GM12878 (cell line): ENCODE measurements around the gene GRIK1. TPM values are rescaled to one million over a fixed set of nuclear protein-coding genes. Genes with fewer than 3 reads are reported as not detected.

ENCODE experiments used
- ATAC-seq: fragments of 200-7000 bp; cut with Tn5 transposase; 3 replicates; pipeline ENCODE4 v1.9.1; 2020; ENCODE audit warnings: mild to moderate bottlenecking, moderate library complexity
- BruUV-seq: library from RNA; stranded (reverse); fragments of 400-500 nt; replicated peaks from 2 replicates; lab custom pipeline; 2021; lab: Mats Ljungman, UMichigan
- CTCF ChIA-PET: fragments of 300-600 bp; sonication (Branson Sonifier 250); formaldehyde crosslinking; extraction: SDS; loops from one replicate; lab custom pipeline; 2021; ENCODE audit warnings: inconsistent platforms; lab: Yijun Ruan, JAX
- POLR2A ChIA-PET: fragments of 350-600 bp; formaldehyde crosslinking; extraction: SDS; loops from one replicate; lab custom pipeline; 2021; ENCODE audit warnings: inconsistent platforms; lab: Charles Lee
- RAD21 ChIA-PET: fragments of 300-600 bp; sonication (Branson Sonifier 250); formaldehyde crosslinking; loops from one replicate; lab custom pipeline; 2023; ENCODE audit warnings: antibody characterized with exemption; ENCODE audit not compliant: unreplicated experiment; lab: Charles Lee
- SMC1A ChIA-PET: fragments of 300-600 bp; sonication (Branson Sonifier 250); formaldehyde crosslinking; loops from one replicate; lab custom pipeline; 2023; ENCODE audit not compliant: unreplicated experiment, uncharacterized antibody; lab: Charles Lee
- DNase-seq: peaks from one replicate; pipeline ENCODE4 v3.0.0-alpha.2; 2011; ENCODE audit warnings: low read depth, low spot score
- FAIRE-seq: peaks from 3 replicates; lab custom pipeline; 2011; peaks lifted over from hg19 to GRCh38; lab: Jason Lieb, UNC
- H2AFZ ChIP-seq: 2 replicates; pipeline ENCODE4 v1.6.0; 2011; ENCODE audit warnings: low read depth, low read length, control low read depth; ENCODE audit not compliant: control insufficient read depth
- H3K27ac ChIP-seq: 2 replicates; pipeline ENCODE4 v1.5.1; 2011; ENCODE audit warnings: control low read depth; ENCODE audit not compliant: control insufficient read depth, insufficient read depth
- H3K27me3 ChIP-seq, 2 experiments: replicated peaks in 1 of 2; 2 replicates each; pipeline versions ENCODE4 v1.6.0 to v1.6.1; 2011; ENCODE audit warnings: low read length in 1 of 2; ENCODE audit not compliant: control insufficient read depth in 2 of 2, insufficient read depth in 2 of 2
- H3K36me3 ChIP-seq, 2 experiments: 2 replicates each; pipeline ENCODE4 v1.5.1; 2011; ENCODE audit warnings: low read length in 1 of 2; ENCODE audit not compliant: control insufficient read depth in 2 of 2, insufficient read depth in 2 of 2
- H3K4me1 ChIP-seq: 2 replicates; pipeline ENCODE4 v1.6.1; 2011; ENCODE audit warnings: mild to moderate bottlenecking, low read length, moderate library complexity, mixed read lengths; ENCODE audit not compliant: control insufficient read depth, insufficient read depth
- H3K4me2 ChIP-seq: 2 replicates; pipeline ENCODE4 v1.6.0; 2011; ENCODE audit warnings: control low read depth; ENCODE audit not compliant: control insufficient read depth, insufficient read depth
- H3K4me3 ChIP-seq: fragments of 200-600 bp; sonication (generic); 2 replicates; pipeline ENCODE4 v1.5.1; 2016
- H3K79me2 ChIP-seq: 2 replicates; pipeline ENCODE4 v1.6.0; 2011; ENCODE audit warnings: low read length; ENCODE audit not compliant: control insufficient read depth, insufficient read depth
- H3K9ac ChIP-seq: 2 replicates; pipeline ENCODE4 v1.8.0; 2011; ENCODE audit warnings: low read length, control low read depth, mixed read lengths; ENCODE audit not compliant: control insufficient read depth, insufficient read depth
- H3K9me3 ChIP-seq: replicated peaks from 3 replicates; pipeline ENCODE4 v1.5.1; 2011; ENCODE audit warnings: mild to moderate bottlenecking, low read length; ENCODE audit not compliant: control insufficient read depth, insufficient read depth
- H4K20me1 ChIP-seq: 2 replicates; pipeline ENCODE4 v1.6.0; 2011; ENCODE audit not compliant: control insufficient read depth, insufficient read depth
- ATF7 ChIP-seq: fragments of 450-650 bp; IDR thresholded peaks from 2 replicates; pipeline ENCODE4 v1.6.1; 2016; ENCODE audit warnings: low read depth, mild to moderate bottlenecking
- BCLAF1 ChIP-seq: fragments of 450-650 bp; IDR thresholded peaks from 2 replicates; pipeline ENCODE4 v1.6.1; 2017; ENCODE audit warnings: antibody characterized with exemption, mild to moderate bottlenecking, moderate library complexity
- CREB1 ChIP-seq: IDR thresholded peaks from 2 replicates; pipeline ENCODE4 v1.6.1; 2012; ENCODE audit warnings: low read depth, mild to moderate bottlenecking, inconsistent platforms
- E2F8 ChIP-seq: fragments of 450-650 bp; IDR thresholded peaks from 2 replicates; pipeline ENCODE4 v1.6.1; 2018; ENCODE audit warnings: mild to moderate bottlenecking, low read depth, moderate library complexity; ENCODE audit not compliant: partially characterized antibody
- EED ChIP-seq: sonication (generic); IDR thresholded peaks from 2 replicates; pipeline ENCODE4 v1.6.1; 2016; ENCODE audit warnings: antibody characterized with exemption, low read depth
- ESRRA ChIP-seq: IDR thresholded peaks from 2 replicates; pipeline ENCODE4 v1.6.1; 2012; ENCODE audit warnings: mild to moderate bottlenecking, low read length, improper control_type of control experiment
- GABPA ChIP-seq: IDR thresholded peaks from 2 replicates; pipeline ENCODE4 v1.6.1; 2014; ENCODE audit warnings: antibody characterized with exemption, low read depth, mild to moderate bottlenecking, inconsistent platforms
- GATAD2B ChIP-seq: fragments of 450-650 bp; conservative IDR thresholded peaks from 2 replicates; pipeline ENCODE4 v1.6.1; 2017; ENCODE audit warnings: low read depth, mild to moderate bottlenecking, moderate library complexity
- IKZF2 ChIP-seq, 2 experiments: fragments of 450-650 bp; IDR thresholded peaks; 2 replicates each; pipeline ENCODE4 v1.6.1; 2017; ENCODE audit warnings: mild to moderate bottlenecking in 2 of 2, moderate library complexity in 2 of 2
- JUNB ChIP-seq: IDR thresholded peaks from 2 replicates; pipeline ENCODE4 v1.6.1; 2016; ENCODE audit warnings: antibody characterized with exemption, mild to moderate bottlenecking
- MEF2A ChIP-seq: IDR thresholded peaks from 2 replicates; pipeline ENCODE4 v1.6.1; 2011; ENCODE audit warnings: low read depth, mild to moderate bottlenecking, low read length, moderate library complexity; ENCODE audit not compliant: insufficient read depth
- PAX8 ChIP-seq: fragments of 450-650 bp; IDR thresholded peaks from 2 replicates; pipeline ENCODE4 v1.6.1; 2017; ENCODE audit warnings: mild to moderate bottlenecking, moderate library complexity
- RAD21 ChIP-seq: IDR thresholded peaks from 2 replicates; pipeline ENCODE4 v1.6.1; 2011; ENCODE audit warnings: mild to moderate bottlenecking, low read depth, low read length, moderate library complexity; ENCODE audit not compliant: insufficient read depth
- SREBF2 ChIP-seq: IDR thresholded peaks from 2 replicates; pipeline ENCODE4 v1.6.1; 2012; ENCODE audit warnings: mild to moderate bottlenecking, low read length
- USF2 ChIP-seq: IDR thresholded peaks from 2 replicates; pipeline ENCODE4 v1.6.1; 2011; ENCODE audit warnings: low read depth, low read length, improper control_type of control experiment, borderline replicate concordance
- ZBTB4 ChIP-seq: fragments of 450-650 bp; formaldehyde crosslinking; IDR thresholded peaks from 2 replicates; pipeline ENCODE4 v1.4.0; 2022; ENCODE audit warnings: mild to moderate bottlenecking, moderate library complexity
- ZSCAN29 ChIP-seq: fragments of 450-650 bp; IDR thresholded peaks from 2 replicates; pipeline ENCODE4 v1.6.1; 2017; ENCODE audit warnings: mild to moderate bottlenecking, moderate library complexity
- WGBS: methylation state at CpG from one replicate; pipeline ENCODE4 v1.1.6; 2016; ENCODE audit warnings: low lambda C conversion rate; ENCODE audit not compliant: insufficient replicate concordance, insufficient coverage; ENCODE audit errors: missing lambda C conversion rate; 5-methylcytosine and 5-hydroxymethylcytosine counted together
- in situ Hi-C: fragments of 300-500 bp; cut with MboI; formaldehyde crosslinking; loops from 9 replicates; pipeline ENCODE4 v1.14.3; 2018; ENCODE audit warnings: mixed read lengths
- intact Hi-C: fragments of 100-400 bp; cut with micrococcal nuclease; formaldehyde crosslinking; loops from one replicate; pipeline ENCODE4 v1.14.2; 2022; ENCODE audit not compliant: unreplicated experiment
- polyA plus RNA-seq, 11 experiments: library from polyadenylated mRNA; depleted of rRNA in 4 of 11; unstranded in 6 of 11; stranded (reverse) in 5 of 11; fragments of >200 nt; fragmentation: Nextera tagmentation in 4 of 11; fragmentation: Illumina TruSeq in 1 of 11; extraction: Ambion mirVana in 4 of 11; extraction: Trizol in 1 of 11; gene quantifications; 1 replicate in 1 of 11; 2 replicates in 10 of 11; pipeline versions ENCODE4 v1.2.1 to v1.2.3, GENCODE V29; 2011 to 2016; ENCODE audit warnings: inconsistent platforms in 2 of 11, missing spikeins in 2 of 11, low read depth in 1 of 11
- total RNA-seq, 4 experiments: library from RNA; depleted of rRNA in 3 of 4; stranded (reverse); fragments of >200 nt in 3 of 4; fragmentation: Illumina TruSeq in 1 of 4; extraction: Trizol in 1 of 4; gene quantifications; 2 replicates each; pipeline versions ENCODE4 v1.2.1 to v1.2.3, GENCODE V29; 2013 to 2021

Gene GRIK1
- total and polyA plus RNA-seq, 10 of the 15 experiments (the other 5 are each of a cell fraction or from before 2014, with no cell fraction given), result 0.05 to 0.13 (median 0.09) TPM; not detected in 7

- no peaks in the 10 kb centered on the region for H3K79me2 ChIP-seq
- H3K36me3 ChIP-seq, result no peaks in the 10 kb centered on the region
- BruUV-seq, result no TSS peak
- no peak overlapping the region for H3K9ac ChIP-seq
- H3K9me3 ChIP-seq, result no peaks in the 10 kb centered on the region
- H3K4me3 ChIP-seq, result no peak overlapping the region
- RAD21 ChIA-PET, result no interaction called here
- no peak for ATAC-seq
- CTCF ChIA-PET, result no interaction called here
- no peak overlapping the region for H3K4me2 ChIP-seq
- H3K27me3 ChIP-seq, result no peaks in the 10 kb centered on the region
- H4K20me1 ChIP-seq, result no peaks in the 10 kb centered on the region
- no peak overlapping the region for H2AFZ ChIP-seq
- DNase-seq, result no peak
- whole genome bisulfite sequencing, result 34% methylated on average over 2 of the region's 2 CpGs
- POLR2A ChIA-PET, result no interaction called here
- H3K27ac ChIP-seq, result no peak overlapping the region
- SMC1A ChIA-PET, result no interaction called here
- in situ Hi-C loops (no loop called here), intact Hi-C loops (no loop called here)
- no peaks in the 10 kb centered on the region for H3K4me1 ChIP-seq
- no peak for FAIRE-seq
- TF ChIP-seq PAX8 (no peak), EED (no peak), RAD21 (no peak), MEF2A (no peak), CREB1 (no peak), E2F8 (no peak), GABPA (no peak), ESRRA (no peak), SREBF2 (no peak), ZBTB4 (CRISPR knock-in tag) (no peak), JUNB (no peak), ZSCAN29 (no peak), USF2 (no peak), IKZF2 (IDR thresholded peaks at IDR 0.05) (no peak), ATF7 (no peak), BCLAF1 (no peak), GATAD2B (no peak)
Measured at GRCh38 chr21:29953690-29954089, 13.9 kb upstream of the GRIK1 start.
